GM19193 (cell line): ENCODE measurements around the gene CDS2.

Source experiments
- POLR2A ChIP-seq: IDR thresholded peaks from 4 replicates; pipeline ENCODE4 v1.6.1; 2011; ENCODE audit not compliant: insufficient read depth, insufficient read length; ENCODE audit errors: extremely low read depth

Gene CDS2

GRCh38 chr20:5182615-5183254 is 55.9 kb downstream of the CDS2 start:
- no peak for TF ChIP-seq POLR2A

GRCh38 chr20:5183731-5184474 is 57.1 kb downstream of the CDS2 start:
- TF ChIP-seq POLR2A, result no peak

- TF ChIP-seq POLR2A, result no peak
Measured at GRCh38 chr20:5184684-5185083, 57.9 kb downstream of the CDS2 start.

GRCh38 chr20:5187122-5187521 is 60.3 kb downstream of the CDS2 start:
- TF ChIP-seq POLR2A, result no peak

- no peak for TF ChIP-seq POLR2A
Measured at GRCh38 chr20:5188736-5189135, 61.9 kb downstream of the CDS2 start.

- no peak for TF ChIP-seq POLR2A
Measured at GRCh38 chr20:5189917-5190316, 63.1 kb downstream of the CDS2 start.

- TF ChIP-seq POLR2A, result no peak
Measured at GRCh38 chr20:5190444-5190843, 63.6 kb downstream of the CDS2 start.

- no peak for TF ChIP-seq POLR2A
Measured at GRCh38 chr20:5191829-5192569, 65.2 kb downstream of the CDS2 start.

- TF ChIP-seq POLR2A, result no peak
Measured at GRCh38 chr20:5192570-5193431, 66.0 kb downstream of the CDS2 start.

GRCh38 chr20:5195655-5196054 is 68.8 kb downstream of the CDS2 start:
- no peak for TF ChIP-seq POLR2A

- TF ChIP-seq POLR2A, result no peak
Measured at GRCh38 chr20:5196149-5196548, 69.3 kb downstream of the CDS2 start.

- no peak for TF ChIP-seq POLR2A
Measured at GRCh38 chr20:5197270-5197827, 70.5 kb downstream of the CDS2 start.

- no peak for TF ChIP-seq POLR2A
Measured at GRCh38 chr20:5197847-5198650, 71.2 kb downstream of the CDS2 start.

- no peak for TF ChIP-seq POLR2A
Measured at GRCh38 chr20:5198651-5198924, 71.8 kb downstream of the CDS2 start.

GRCh38 chr20:5203380-5203779 is 76.6 kb downstream of the CDS2 start:
- TF ChIP-seq POLR2A, result no peak
